Iris pigment epithelial cell (primary cell): ENCODE measurements around the gene MRC1.
A peak's percentile ranks its signal among the peaks of the same experiment; 100 is the strongest.

Experiments
- DNase-seq: peaks from one replicate; pipeline ENCODE4 v3.0.0-alpha.2; 2011; ENCODE audit warnings: low read depth

MRC1 gene

GRCh38 chr10:17808971-17809841 lies at the start of gene MRC1:
MRC1 (plus strand) TSS chr10:17809348; CDS start chr10:17809466, 118 bp downstream.
- no peak for DNase-seq

- no peak for DNase-seq
Measured at GRCh38 chr10:17764142-17764541, 45.0 kb upstream of the MRC1 start.

GRCh38 chr10:17765602-17766001 lies 43.5 kb upstream of the MRC1 start:
- no peak for DNase-seq

- DNase-seq, result no peak
Measured at GRCh38 chr10:17766731-17767130, 42.4 kb upstream of the MRC1 start.

- DNase-seq, result no peak
Measured at GRCh38 chr10:17768496-17768895, 40.7 kb upstream of the MRC1 start.

- peak; percentile 72 for DNase-seq
Measured at GRCh38 chr10:17768957-17769356, 40.2 kb upstream of the MRC1 start.

- no peak for DNase-seq
Measured at GRCh38 chr10:17771017-17771416, 38.1 kb upstream of the MRC1 start.

GRCh38 chr10:17779784-17780183 lies 29.4 kb upstream of the MRC1 start:
- DNase-seq, result no peak

GRCh38 chr10:17780727-17781126 lies 28.4 kb upstream of the MRC1 start:
- no peak for DNase-seq

GRCh38 chr10:17781856-17782255 lies 27.3 kb upstream of the MRC1 start:
- no peak for DNase-seq

GRCh38 chr10:17782921-17783665 lies 26.1 kb upstream of the MRC1 start:
- DNase-seq, result peak; percentile 29

- DNase-seq, result no peak
Measured at GRCh38 chr10:17783751-17784150, 25.4 kb upstream of the MRC1 start.

- DNase-seq, result peak; percentile 59
Measured at GRCh38 chr10:17784688-17785087, 24.5 kb upstream of the MRC1 start.

GRCh38 chr10:17785276-17785930 lies 23.7 kb upstream of the MRC1 start:
- no peak for DNase-seq

GRCh38 chr10:17787087-17787961 lies 21.8 kb upstream of the MRC1 start:
- peak; percentile 98 for DNase-seq

GRCh38 chr10:17788646-17789045 lies 20.5 kb upstream of the MRC1 start:
- no peak for DNase-seq

- DNase-seq, result no peak
Measured at GRCh38 chr10:17789396-17789795, 19.8 kb upstream of the MRC1 start.

- DNase-seq, result no peak
Measured at GRCh38 chr10:17790651-17791050, 18.5 kb upstream of the MRC1 start.

- no peak for DNase-seq
Measured at GRCh38 chr10:17792991-17793390, 16.2 kb upstream of the MRC1 start.

GRCh38 chr10:17793823-17794644 lies 15.1 kb upstream of the MRC1 start:
- DNase-seq, result no peak

- no peak for DNase-seq
Measured at GRCh38 chr10:17795083-17795482, 14.1 kb upstream of the MRC1 start.
